HepG2 (cell line): ENCODE measurements around the gene SENP5. TPM values are rescaled to one million over a fixed set of nuclear protein-coding genes. Genes with fewer than 3 reads are reported as not detected.
"Not testable (repeated sequence)": the region's sequence is repeated elsewhere in the genome, so short reads cannot be mapped to it uniquely, and the experiment has no call there.

Source experiments
- ATAC-seq: fragments of 200-7000 bp; cut with Tn5 transposase; 3 replicates; pipeline ENCODE4 v1.9.1; 2020; ENCODE audit warnings: mild to moderate bottlenecking, moderate library complexity
- BruUV-seq: library from RNA; stranded (reverse); fragments of 400-500 nt; replicated peaks from 2 replicates; lab custom pipeline; 2021; lab: Mats Ljungman, UMichigan
- CTCF ChIA-PET: fragments of 300-600 bp; formaldehyde crosslinking; extraction: SDS; loops from one replicate; lab custom pipeline; 2021; ENCODE audit warnings: low total read pairs, inconsistent platforms, low intra/inter-chr PET ratio; lab: Yijun Ruan, JAX
- POLR2A ChIA-PET: fragments of 350-600 bp; sonication (Branson Sonifier 250); formaldehyde crosslinking; loops from one replicate; lab custom pipeline; 2020; ENCODE audit warnings: antibody characterized with exemption, inconsistent platforms; lab: Yijun Ruan, JAX
- DNase-seq: peaks from one replicate; pipeline ENCODE4 v3.0.0-alpha.2; 2015; ENCODE audit warnings: low spot score
- FAIRE-seq: peaks from 3 replicates; lab custom pipeline; 2011; peaks lifted over from hg19 to GRCh38; lab: Jason Lieb, UNC
- H2AFZ ChIP-seq: one replicate; pipeline ENCODE4 v1.6.1; 2011; ENCODE audit warnings: low read length, inconsistent platforms
- H3K27ac ChIP-seq: fragments of 300-600 bp; 3 replicates; pipeline ENCODE4 v1.8.0; 2011; ENCODE audit warnings: mixed run types, mild to moderate bottlenecking, mixed read lengths, low read length, inconsistent platforms; ENCODE audit not compliant: insufficient read depth; ENCODE audit errors: extremely low read length
- H3K27me3 ChIP-seq, 2 experiments: fragments of 200-600 bp in 1 of 2; 2 replicates in 1 of 2; 3 replicates in 1 of 2; pipeline versions ENCODE4 v1.6.0 to v1.8.0; 2011; ENCODE audit warnings: low read length in 2 of 2, mild to moderate bottlenecking in 2 of 2, moderate library complexity in 2 of 2, inconsistent platforms in 1 of 2; ENCODE audit not compliant: insufficient read depth in 2 of 2, control insufficient read depth in 1 of 2
- H3K36me3 ChIP-seq, 2 experiments: fragments of 200-600 bp in 1 of 2; replicated peaks in 1 of 2; 2 replicates in 1 of 2; 3 replicates in 1 of 2; pipeline versions ENCODE4 v1.5.1 to v1.8.0; 2011; ENCODE audit warnings: low read length in 2 of 2, inconsistent platforms in 1 of 2; ENCODE audit not compliant: insufficient read depth in 2 of 2, control insufficient read depth in 1 of 2
- H3K4me1 ChIP-seq: 2 replicates; pipeline ENCODE4 v1.5.1; 2012; ENCODE audit warnings: low read length, inconsistent platforms; ENCODE audit not compliant: insufficient read depth
- H3K4me2 ChIP-seq: 2 replicates; pipeline ENCODE4 v1.6.0; 2011; ENCODE audit warnings: low read depth, low read length, inconsistent platforms
- H3K4me3 ChIP-seq, 3 experiments: fragments of 200-600 bp in 1 of 3; sonication (generic), shearing (Covaris generic) in 1 of 3; replicated peaks in 1 of 3; 2 replicates each; pipeline ENCODE4 v1.5.1; 2011 to 2016; ENCODE audit warnings: low read length in 3 of 3, inconsistent platforms in 2 of 3, low read depth in 2 of 3, mild to moderate bottlenecking in 2 of 3, control low read depth in 1 of 3, mixed read lengths in 1 of 3; ENCODE audit not compliant: insufficient read depth in 1 of 3
- H3K79me2 ChIP-seq: one replicate; pipeline ENCODE4 v1.6.1; 2011; ENCODE audit warnings: low read length, inconsistent platforms; ENCODE audit not compliant: insufficient read depth
- H3K9ac ChIP-seq: 2 replicates; pipeline ENCODE4 v1.6.0; 2011; ENCODE audit warnings: mild to moderate bottlenecking, low read depth, low read length, inconsistent platforms; ENCODE audit not compliant: insufficient read depth
- H3K9me3 ChIP-seq: 2 replicates; pipeline ENCODE4 v1.5.1; 2012; ENCODE audit warnings: mild to moderate bottlenecking, low read length
- H4K20me1 ChIP-seq: 2 replicates; pipeline ENCODE4 v1.6.0; 2011; ENCODE audit warnings: inconsistent platforms, mild to moderate bottlenecking, low read length, moderate library complexity; ENCODE audit not compliant: insufficient read depth
- KDM2A ChIP-seq: sonication (generic); formaldehyde crosslinking; IDR thresholded peaks from 2 replicates; pipeline ENCODE4 v1.4.0; 2020; ENCODE audit warnings: low read depth, missing genetic modification reagents, borderline replicate concordance
- MED1 ChIP-seq: sonication (generic); formaldehyde crosslinking; IDR thresholded peaks from 2 replicates; pipeline ENCODE4 v1.4.0; 2020; ENCODE audit warnings: missing genetic modification reagents
- POLR2AphosphoS5 ChIP-seq: IDR thresholded peaks from 2 replicates; pipeline ENCODE4 v1.6.1; 2012; ENCODE audit warnings: low read depth, low read length
- POLR2G ChIP-seq: fragments of 200-400 bp; formaldehyde crosslinking; IDR thresholded peaks from 2 replicates; pipeline ENCODE4 v1.6.1; 2018; ENCODE audit warnings: mild to moderate bottlenecking, low read depth, low read length, moderate library complexity
- RBFOX2 ChIP-seq: fragments of 200-400 bp; formaldehyde crosslinking; IDR thresholded peaks from 2 replicates; pipeline ENCODE4 v1.6.1; 2017; ENCODE audit warnings: low read depth, mild to moderate bottlenecking, low read length
- SOX5 ChIP-seq: IDR thresholded peaks from 2 replicates; pipeline ENCODE4 v1.6.1; 2016; ENCODE audit warnings: borderline replicate concordance
- SP5 ChIP-seq: IDR thresholded peaks from 2 replicates; pipeline ENCODE4 v1.6.1; 2016; ENCODE audit warnings: low read depth, borderline replicate concordance
- ZFX ChIP-seq: sonication (generic); formaldehyde crosslinking; IDR thresholded peaks from 2 replicates; pipeline ENCODE4 v1.4.0; 2020; ENCODE audit warnings: mild to moderate bottlenecking, low read depth, missing genetic modification reagents, moderate library complexity
- ZNF589 ChIP-seq: sonication (generic); formaldehyde crosslinking; conservative IDR thresholded peaks from 2 replicates; pipeline ENCODE4 v1.8.0; 2022; ENCODE audit warnings: mild to moderate bottlenecking, moderate library complexity, missing genetic modification reagents
- WGBS: methylation state at CpG from one replicate; pipeline ENCODE4 v1.1.6; 2017; ENCODE audit warnings: low lambda C conversion rate; 5-methylcytosine and 5-hydroxymethylcytosine counted together
- in situ Hi-C: cut with HindIII; loops from 2 replicates; pipeline ENCODE4 v1.10.0; 2017; ENCODE audit warnings: low pct_unique_long_range_greater_than_20kb; ENCODE audit not compliant: extremely low pct_ligation_motif_present
- intact Hi-C: fragments of 100-400 bp; cut with micrococcal nuclease; formaldehyde crosslinking; loops from one replicate; pipeline ENCODE4 v1.10.0; 2022; ENCODE audit not compliant: unreplicated experiment
- polyA plus RNA-seq, 8 experiments: library from polyadenylated mRNA; depleted of rRNA in 3 of 8; stranded (reverse) in 7 of 8; unstranded in 1 of 8; fragments of >200 nt; fragmentation: Illumina TruSeq in 4 of 8; extraction: Trizol in 4 of 8; gene quantifications; 2 replicates each; pipeline versions ENCODE4 v1.2.1 to v1.2.3, GENCODE V29; 2011 to 2016; ENCODE audit warnings: low read depth in 4 of 8, missing spikeins in 1 of 8, mixed read lengths in 1 of 8; ENCODE audit not compliant: insufficient read depth in 1 of 8
- total RNA-seq, 5 experiments: library from RNA; depleted of rRNA; stranded (reverse); fragments of >200 nt; fragmentation: Illumina TruSeq; extraction: Trizol; gene quantifications; 2 replicates each; pipeline ENCODE4 v1.2.3, GENCODE V29; 2016; ENCODE audit warnings: low read depth in 1 of 5
- TF ChIP-seq, protein P1 (sequence below): sonication (generic); formaldehyde crosslinking; IDR thresholded peaks from 2 replicates; pipeline ENCODE4 v1.5.1; 2020; ENCODE audit warnings: mild to moderate bottlenecking, missing genetic modification reagents, moderate library complexity

SENP5 gene
- total and polyA plus RNA-seq, 2 of the 13 experiments (the other 11 are each of a cell fraction or from before 2014, with no cell fraction given): 17.6 to 30.9 TPM

DNA sequence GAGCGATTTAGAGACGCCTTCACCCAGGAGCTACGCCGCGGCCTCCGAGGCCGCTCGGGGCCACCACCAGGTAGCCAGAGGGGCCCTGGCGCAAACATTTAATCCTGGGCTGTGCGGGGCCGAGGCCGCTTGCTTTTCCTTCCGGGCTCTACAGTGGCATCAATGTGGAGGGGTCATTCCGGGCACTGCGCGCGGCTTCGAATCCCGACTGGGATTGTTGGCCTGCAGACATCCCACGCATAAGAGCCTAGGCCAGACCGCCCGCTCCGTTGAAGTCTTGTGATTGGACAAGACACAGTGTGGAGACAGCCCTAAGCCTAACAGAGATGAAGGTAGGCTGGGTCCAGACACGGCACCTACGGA, 75.2 kb downstream of the SENP5 start (continued):
- TF ChIP-seq, protein P1, sequence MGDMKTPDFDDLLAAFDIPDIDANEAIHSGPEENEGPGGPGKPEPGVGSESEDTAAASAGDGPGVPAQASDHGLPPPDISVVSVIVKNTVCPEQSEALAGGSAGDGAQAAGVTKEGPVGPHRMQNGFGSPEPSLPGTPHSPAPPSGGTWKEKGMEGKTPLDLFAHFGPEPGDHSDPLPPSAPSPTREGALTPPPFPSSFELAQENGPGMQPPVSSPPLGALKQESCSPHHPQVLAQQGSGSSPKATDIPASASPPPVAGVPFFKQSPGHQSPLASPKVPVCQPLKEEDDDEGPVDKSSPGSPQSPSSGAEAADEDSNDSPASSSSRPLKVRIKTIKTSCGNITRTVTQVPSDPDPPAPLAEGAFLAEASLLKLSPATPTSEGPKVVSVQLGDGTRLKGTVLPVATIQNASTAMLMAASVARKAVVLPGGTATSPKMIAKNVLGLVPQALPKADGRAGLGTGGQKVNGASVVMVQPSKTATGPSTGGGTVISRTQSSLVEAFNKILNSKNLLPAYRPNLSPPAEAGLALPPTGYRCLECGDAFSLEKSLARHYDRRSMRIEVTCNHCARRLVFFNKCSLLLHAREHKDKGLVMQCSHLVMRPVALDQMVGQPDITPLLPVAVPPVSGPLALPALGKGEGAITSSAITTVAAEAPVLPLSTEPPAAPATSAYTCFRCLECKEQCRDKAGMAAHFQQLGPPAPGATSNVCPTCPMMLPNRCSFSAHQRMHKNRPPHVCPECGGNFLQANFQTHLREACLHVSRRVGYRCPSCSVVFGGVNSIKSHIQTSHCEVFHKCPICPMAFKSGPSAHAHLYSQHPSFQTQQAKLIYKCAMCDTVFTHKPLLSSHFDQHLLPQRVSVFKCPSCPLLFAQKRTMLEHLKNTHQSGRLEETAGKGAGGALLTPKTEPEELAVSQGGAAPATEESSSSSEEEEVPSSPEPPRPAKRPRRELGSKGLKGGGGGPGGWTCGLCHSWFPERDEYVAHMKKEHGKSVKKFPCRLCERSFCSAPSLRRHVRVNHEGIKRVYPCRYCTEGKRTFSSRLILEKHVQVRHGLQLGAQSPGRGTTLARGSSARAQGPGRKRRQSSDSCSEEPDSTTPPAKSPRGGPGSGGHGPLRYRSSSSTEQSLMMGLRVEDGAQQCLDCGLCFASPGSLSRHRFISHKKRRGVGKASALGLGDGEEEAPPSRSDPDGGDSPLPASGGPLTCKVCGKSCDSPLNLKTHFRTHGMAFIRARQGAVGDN: peak; percentile 10; the same call in 1 of the 2 replicates

DNA sequence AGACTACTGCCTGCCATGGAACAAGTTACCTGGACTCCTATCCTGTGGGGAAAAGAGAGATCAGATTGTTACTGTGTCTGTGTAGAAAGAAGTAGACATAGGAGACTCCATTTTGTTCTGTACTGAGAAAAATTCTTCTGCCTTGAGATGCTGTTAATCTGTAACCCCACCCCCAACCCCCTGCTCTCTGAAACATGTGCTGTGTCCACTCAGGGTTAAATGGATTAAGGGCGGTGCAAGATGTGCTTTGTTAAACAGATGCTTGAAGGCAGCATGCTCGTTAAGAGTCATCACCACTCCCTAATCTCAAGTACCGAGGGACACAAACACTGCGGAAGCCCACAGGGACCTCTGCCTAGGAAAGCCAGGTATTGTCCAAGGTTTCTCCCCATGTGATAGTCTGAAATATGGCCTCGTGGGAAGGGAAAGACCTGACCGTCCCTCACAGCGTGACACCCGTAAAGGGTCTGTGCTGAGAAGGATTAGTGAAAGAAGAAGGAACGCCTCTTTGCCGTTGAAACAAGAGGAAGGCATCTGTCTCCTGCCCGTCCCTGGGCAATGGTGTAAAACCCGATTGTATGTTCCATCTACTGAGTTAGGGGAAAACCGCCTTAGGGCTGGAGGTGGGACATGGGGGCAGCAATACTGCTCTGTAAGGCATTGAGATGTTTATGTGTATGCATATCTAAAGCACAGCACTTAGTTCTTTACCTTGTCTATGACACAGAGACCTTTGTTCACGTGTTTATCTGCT, 76.5 kb downstream of the SENP5 start:
- Histone ChIP-seq H3K4me1 (peaks cover 77% of the 10 kb centered on the region), H3K27ac (peak overlapping the region; percentile 95), H3K4me3 (peak overlapping the region in 2 of 3 experiments; percentile 74 to 97; a peak in 5 of 6 replicates), H3K79me2 (peaks cover 47% of the 10 kb centered on the region), H3K9ac (peak overlapping the region; percentile 98; the same call in 1 of the 2 replicates)
- H2AFZ ChIP-seq, H3K36me3 ChIP-seq, FAIRE-seq, POLR2A ChIA-PET, DNase-seq, CTCF ChIA-PET, ATAC-seq, H3K27me3 ChIP-seq, H3K9me3 ChIP-seq, in situ Hi-C loops, intact Hi-C loops, BruUV-seq: not testable (repeated sequence)
- 81% methylated on average over 11 of the region's 14 CpGs for WGBS
- TF ChIP-seq POLR2G: peak; percentile 37
- peak; percentile 7; the same call in 1 of the 2 replicates for TF ChIP-seq POLR2AphosphoS5
- 0 out of 2 replicates have a peak, but pooled peaks have one; percentile 12 for TF ChIP-seq SP5 (CRISPR knock-in tag)
- 0 out of 2 replicates have a peak, but pooled peaks have one; percentile 33 for TF ChIP-seq RBFOX2
- TF ChIP-seq ZNF589 (CRISPR knock-in tag): 0 out of 2 replicates have a peak, but pooled peaks have one; percentile 22
- peak; percentile 46 for TF ChIP-seq MED1 (CRISPR knock-in tag)
- TF ChIP-seq KDM2A (CRISPR knock-in tag): peak; percentile 45; the same call in 1 of the 2 replicates
- TF ChIP-seq SOX5 (CRISPR knock-in tag): 0 out of 2 replicates have a peak, but pooled peaks have one; percentile 37
- TF ChIP-seq ZFX: 0 out of 2 replicates have a peak, but pooled peaks have one; percentile 17
- TF ChIP-seq, all 625 proteins: peak for 9; not testable (repeated sequence) for 616
- H4K20me1 ChIP-seq: not testable (repeated sequence)
- H3K4me2 ChIP-seq: peak overlapping the region; percentile 96
